Measurements from ENCODE around the gene WSCD2. TPM values are rescaled to one million over a fixed set of nuclear protein-coding genes. Genes with fewer than 3 reads are reported as not detected.

The WSCD2 gene
- total RNA-seq, 2 donors from 2014 or later = 6.5 to 6.7 TPM

GRCh38 chr12:108196319-108196718 is 67.2 kb downstream of the WSCD2 start:
- TF ChIP-seq, protein P1, sequence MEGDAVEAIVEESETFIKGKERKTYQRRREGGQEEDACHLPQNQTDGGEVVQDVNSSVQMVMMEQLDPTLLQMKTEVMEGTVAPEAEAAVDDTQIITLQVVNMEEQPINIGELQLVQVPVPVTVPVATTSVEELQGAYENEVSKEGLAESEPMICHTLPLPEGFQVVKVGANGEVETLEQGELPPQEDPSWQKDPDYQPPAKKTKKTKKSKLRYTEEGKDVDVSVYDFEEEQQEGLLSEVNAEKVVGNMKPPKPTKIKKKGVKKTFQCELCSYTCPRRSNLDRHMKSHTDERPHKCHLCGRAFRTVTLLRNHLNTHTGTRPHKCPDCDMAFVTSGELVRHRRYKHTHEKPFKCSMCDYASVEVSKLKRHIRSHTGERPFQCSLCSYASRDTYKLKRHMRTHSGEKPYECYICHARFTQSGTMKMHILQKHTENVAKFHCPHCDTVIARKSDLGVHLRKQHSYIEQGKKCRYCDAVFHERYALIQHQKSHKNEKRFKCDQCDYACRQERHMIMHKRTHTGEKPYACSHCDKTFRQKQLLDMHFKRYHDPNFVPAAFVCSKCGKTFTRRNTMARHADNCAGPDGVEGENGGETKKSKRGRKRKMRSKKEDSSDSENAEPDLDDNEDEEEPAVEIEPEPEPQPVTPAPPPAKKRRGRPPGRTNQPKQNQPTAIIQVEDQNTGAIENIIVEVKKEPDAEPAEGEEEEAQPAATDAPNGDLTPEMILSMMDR (IDR thresholded peaks at IDR 0.05) = no peak
- TF ChIP-seq POLR2AphosphoS5 (IDR thresholded peaks at IDR 0.05) (no peak), POLR2A (IDR thresholded peaks at IDR 0.05) (no peak)
- Histone ChIP-seq H3K27ac (no peak overlapping the region), H3K36me3 (no peaks in the 10 kb centered on the region), H3K9me3 (no peaks in the 10 kb centered on the region), H3K27me3 (replicated peaks; ENCODE audit: insufficient read depth) (no peaks in the 10 kb centered on the region), H3K4me3 (no peak overlapping the region), H3K4me1 (replicated peaks) (no peaks in the 10 kb centered on the region)
- DNase-seq (ENCODE audit: low spot score) = no peak
- intact Hi-C loops (cut with DNase I) = no loop called here
- 93% methylated on average over 1 of the region's 1 CpG for WGBS

GRCh38 chr12:108196921-108197320 is 67.8 kb downstream of the WSCD2 start:
- no peaks in the 10 kb centered on the region for H3K9me3 ChIP-seq
- no peak overlapping the region for H3K27ac ChIP-seq
- no peak overlapping the region for H3K4me3 ChIP-seq
- TF ChIP-seq POLR2AphosphoS5 (IDR thresholded peaks at IDR 0.05) (no peak), POLR2A (IDR thresholded peaks at IDR 0.05) (no peak)
- TF ChIP-seq, protein P1 (IDR thresholded peaks at IDR 0.05) = no peak
- no peaks in the 10 kb centered on the region for H3K4me1 ChIP-seq (replicated peaks)
- no peaks in the 10 kb centered on the region for H3K27me3 ChIP-seq (replicated peaks; ENCODE audit: insufficient read depth)
- H3K36me3 ChIP-seq = no peaks in the 10 kb centered on the region
- WGBS = 92% methylated on average over 2 of the region's 2 CpGs
- no peak for DNase-seq (ENCODE audit: low spot score)
- intact Hi-C loops (cut with DNase I) = no loop called here

- Histone ChIP-seq H3K4me1 (replicated peaks) (no peaks in the 10 kb centered on the region), H3K27me3 (replicated peaks; ENCODE audit: insufficient read depth) (no peaks in the 10 kb centered on the region), H3K27ac (no peak overlapping the region), H3K36me3 (no peaks in the 10 kb centered on the region), H3K9me3 (no peaks in the 10 kb centered on the region), H3K4me3 (no peak overlapping the region)
- DNase-seq (ENCODE audit: low spot score) = no peak
- no peak for TF ChIP-seq POLR2A (IDR thresholded peaks at IDR 0.05)
- TF ChIP-seq, protein P1 (IDR thresholded peaks at IDR 0.05) = no peak
- no peak for TF ChIP-seq POLR2AphosphoS5 (IDR thresholded peaks at IDR 0.05)
- intact Hi-C loops (cut with DNase I) = no loop called here
- WGBS = 52% methylated on average over 4 of the region's 4 CpGs
Measured at GRCh38 chr12:108198043-108198442, 69.0 kb downstream of the WSCD2 start.

GRCh38 chr12:108199106-108199505 is 70.0 kb downstream of the WSCD2 start:
- Histone ChIP-seq H3K9me3 (no peaks in the 10 kb centered on the region), H3K27ac (no peak overlapping the region), H3K27me3 (replicated peaks; ENCODE audit: insufficient read depth) (no peaks in the 10 kb centered on the region), H3K4me1 (replicated peaks) (no peaks in the 10 kb centered on the region), H3K36me3 (no peaks in the 10 kb centered on the region), H3K4me3 (no peak overlapping the region)
- TF ChIP-seq, protein P1 (IDR thresholded peaks at IDR 0.05) = no peak
- TF ChIP-seq POLR2AphosphoS5 (IDR thresholded peaks at IDR 0.05) (no peak), POLR2A (IDR thresholded peaks at IDR 0.05) (no peak)
- no peak for DNase-seq (ENCODE audit: low spot score)
- intact Hi-C loops (cut with DNase I) = no loop called here
- WGBS = 86% methylated on average over 5 of the region's 5 CpGs

DNA sequence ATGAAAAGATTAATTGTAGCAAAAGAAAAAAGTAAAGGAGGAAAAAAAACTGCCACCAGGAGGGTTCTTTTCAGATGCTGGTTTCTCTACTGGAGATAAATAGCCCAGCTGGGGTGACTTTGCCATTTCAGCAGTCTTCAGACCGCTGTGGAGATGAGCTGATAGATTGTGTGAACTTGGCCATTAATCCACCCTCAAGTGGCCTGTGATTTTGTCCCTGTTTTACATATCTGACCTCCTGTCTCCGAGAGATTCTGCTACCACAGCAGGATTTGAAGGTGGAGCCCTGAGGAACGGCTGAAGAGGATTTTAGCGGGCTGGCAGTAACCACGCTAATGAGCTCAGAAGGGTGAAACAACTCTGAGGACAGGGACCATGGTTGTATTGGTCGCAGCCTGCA is 72.7 kb downstream of the WSCD2 start:
- H3K9me3 ChIP-seq = no peaks in the 10 kb centered on the region
- H3K36me3 ChIP-seq = no peaks in the 10 kb centered on the region
- H3K4me3 ChIP-seq = no peak overlapping the region
- intact Hi-C loops (cut with DNase I) = no loop called here
- DNase-seq (ENCODE audit: low spot score) = no peak
- WGBS = 48% methylated on average over 6 of the region's 6 CpGs
- no peak overlapping the region for H3K27ac ChIP-seq
- H3K4me1 ChIP-seq (replicated peaks) = no peaks in the 10 kb centered on the region
- no peak for TF ChIP-seq POLR2A (IDR thresholded peaks at IDR 0.05)
- TF ChIP-seq POLR2AphosphoS5 (IDR thresholded peaks at IDR 0.05) = no peak
- TF ChIP-seq, protein P1 (IDR thresholded peaks at IDR 0.05) = no peak
- H3K27me3 ChIP-seq (replicated peaks; ENCODE audit: insufficient read depth) = no peaks in the 10 kb centered on the region

Measured in prostate gland (tissue), 2 donors.